Measurements from ENCODE around the gene CCDC141. TPM values are rescaled to one million over a fixed set of nuclear protein-coding genes. Genes with fewer than 3 reads are reported as not detected.

CCDC141 gene
- total RNA-seq, 1 donor, result not detected

DNA sequence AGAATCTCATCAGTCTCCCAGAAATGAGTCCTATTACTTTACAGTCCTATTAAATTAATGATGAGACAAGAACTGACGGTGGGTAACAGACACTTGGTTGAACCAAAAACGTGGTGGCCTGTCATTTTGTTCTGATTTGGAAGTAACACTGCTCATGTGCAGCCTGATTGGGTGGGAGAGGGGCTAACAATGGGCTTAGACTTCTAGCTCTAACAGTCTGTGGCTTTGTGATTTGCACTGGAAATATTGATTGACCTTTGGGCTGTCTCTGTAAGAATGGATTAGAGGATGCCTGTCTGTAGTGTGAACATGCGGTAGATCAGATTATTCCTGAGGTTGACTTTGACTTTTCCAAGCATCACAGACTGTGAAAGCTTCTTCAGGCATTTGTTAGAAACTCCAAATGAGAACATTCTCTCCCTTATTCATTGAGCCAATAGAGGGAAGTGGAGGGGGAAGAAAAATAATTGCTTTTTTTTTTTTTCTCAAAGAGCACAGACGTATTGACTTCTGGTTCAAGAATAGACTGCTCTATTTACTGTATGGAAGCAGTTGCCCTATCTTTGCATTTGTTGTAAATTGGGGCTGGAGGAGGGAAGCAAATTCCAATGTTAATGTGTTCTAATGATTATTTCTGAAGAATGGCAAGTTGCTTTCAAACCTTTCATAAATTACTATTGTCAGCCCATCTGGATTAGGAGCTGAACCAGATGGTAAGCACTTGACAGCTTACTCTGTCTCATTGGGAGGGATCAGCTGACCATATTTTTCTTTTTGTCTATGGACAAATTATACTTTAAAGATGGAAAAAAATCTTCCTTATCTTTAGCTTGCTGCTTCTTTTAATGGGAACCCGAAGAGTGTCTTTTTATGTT is 156.9 kb downstream of the CCDC141 start:
- DNase-seq (ENCODE audit: low read depth), result no peak
- no peak overlapping the region for H3K4me3 ChIP-seq (ENCODE audit: low read depth, low read length)
- TF ChIP-seq, protein P1, sequence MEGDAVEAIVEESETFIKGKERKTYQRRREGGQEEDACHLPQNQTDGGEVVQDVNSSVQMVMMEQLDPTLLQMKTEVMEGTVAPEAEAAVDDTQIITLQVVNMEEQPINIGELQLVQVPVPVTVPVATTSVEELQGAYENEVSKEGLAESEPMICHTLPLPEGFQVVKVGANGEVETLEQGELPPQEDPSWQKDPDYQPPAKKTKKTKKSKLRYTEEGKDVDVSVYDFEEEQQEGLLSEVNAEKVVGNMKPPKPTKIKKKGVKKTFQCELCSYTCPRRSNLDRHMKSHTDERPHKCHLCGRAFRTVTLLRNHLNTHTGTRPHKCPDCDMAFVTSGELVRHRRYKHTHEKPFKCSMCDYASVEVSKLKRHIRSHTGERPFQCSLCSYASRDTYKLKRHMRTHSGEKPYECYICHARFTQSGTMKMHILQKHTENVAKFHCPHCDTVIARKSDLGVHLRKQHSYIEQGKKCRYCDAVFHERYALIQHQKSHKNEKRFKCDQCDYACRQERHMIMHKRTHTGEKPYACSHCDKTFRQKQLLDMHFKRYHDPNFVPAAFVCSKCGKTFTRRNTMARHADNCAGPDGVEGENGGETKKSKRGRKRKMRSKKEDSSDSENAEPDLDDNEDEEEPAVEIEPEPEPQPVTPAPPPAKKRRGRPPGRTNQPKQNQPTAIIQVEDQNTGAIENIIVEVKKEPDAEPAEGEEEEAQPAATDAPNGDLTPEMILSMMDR (IDR thresholded peaks at IDR 0.05; ENCODE audit: insufficient read depth, low read depth, low read length), result no peak

DNA sequence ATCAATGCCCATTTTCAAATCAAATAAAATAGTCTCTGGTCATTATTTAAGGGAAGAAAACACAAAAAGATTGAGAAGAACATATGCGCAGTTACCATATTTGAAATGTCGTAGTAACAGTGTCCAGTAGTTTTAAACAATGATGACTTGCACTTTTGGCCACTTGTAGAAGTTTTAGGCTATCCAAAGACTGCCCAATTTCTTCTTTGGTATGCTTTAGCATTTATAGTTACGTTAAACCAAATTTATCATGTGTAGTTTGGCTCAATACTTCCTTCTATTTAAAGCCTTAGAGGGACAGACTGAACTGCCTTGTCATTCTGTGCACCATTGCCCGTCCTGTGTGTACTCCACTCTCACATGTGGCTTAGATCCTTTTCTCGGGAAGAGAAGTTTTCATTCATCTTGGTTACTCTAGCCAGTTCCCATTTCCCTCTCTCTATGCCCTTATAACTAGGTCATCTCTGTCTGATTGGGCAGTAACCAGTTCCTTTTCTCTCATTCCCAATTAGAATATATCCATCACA is 157.9 kb downstream of the CCDC141 start:
- DNase-seq (ENCODE audit: low read depth), result no peak

DNA sequence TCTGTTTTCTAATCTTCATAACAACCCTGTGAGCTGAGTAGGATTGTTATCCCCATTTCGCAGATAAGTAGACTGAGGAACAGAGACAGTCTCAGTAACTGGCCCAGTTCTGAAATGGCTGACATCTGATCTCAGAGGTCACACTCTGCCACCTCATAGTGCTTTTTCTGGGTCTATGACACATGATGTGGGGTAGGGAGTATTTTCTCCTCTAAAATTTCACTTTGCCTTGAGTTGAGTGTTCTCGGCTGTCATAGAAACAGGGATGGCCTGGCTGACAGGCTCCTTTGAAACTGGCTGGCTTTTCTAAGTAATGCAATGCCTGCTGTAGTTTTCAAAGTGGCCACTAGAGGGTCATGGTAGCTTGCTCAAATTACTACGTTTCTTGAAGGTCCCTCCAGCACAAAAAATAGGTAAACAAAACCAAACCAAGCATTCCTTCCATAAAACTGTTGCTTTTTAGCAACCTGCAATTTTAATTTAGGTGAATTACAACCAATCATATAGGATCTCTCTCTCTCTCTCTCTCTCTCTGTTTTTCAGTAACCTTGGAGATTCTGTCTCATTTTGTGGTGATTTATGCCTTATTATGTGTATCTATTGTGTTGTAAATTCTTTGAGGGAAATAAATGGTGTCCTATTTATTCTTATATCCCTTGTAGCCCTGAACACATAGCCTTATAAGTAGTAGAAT is 158.5 kb downstream of the CCDC141 start:
- no peak overlapping the region for H3K4me3 ChIP-seq (ENCODE audit: low read depth, low read length)
- DNase-seq (ENCODE audit: low read depth), result peak; percentile 63
- TF ChIP-seq, protein P1 (IDR thresholded peaks at IDR 0.05; ENCODE audit: insufficient read depth, low read depth, low read length), result peak; percentile 96

More for the DNA sequence above, 157.9 kb downstream of the CCDC141 start:
- TF ChIP-seq, protein P1 (IDR thresholded peaks at IDR 0.05; ENCODE audit: insufficient read depth, low read depth, low read length), result no peak
- no peak overlapping the region for H3K4me3 ChIP-seq (ENCODE audit: low read depth, low read length)

DNA sequence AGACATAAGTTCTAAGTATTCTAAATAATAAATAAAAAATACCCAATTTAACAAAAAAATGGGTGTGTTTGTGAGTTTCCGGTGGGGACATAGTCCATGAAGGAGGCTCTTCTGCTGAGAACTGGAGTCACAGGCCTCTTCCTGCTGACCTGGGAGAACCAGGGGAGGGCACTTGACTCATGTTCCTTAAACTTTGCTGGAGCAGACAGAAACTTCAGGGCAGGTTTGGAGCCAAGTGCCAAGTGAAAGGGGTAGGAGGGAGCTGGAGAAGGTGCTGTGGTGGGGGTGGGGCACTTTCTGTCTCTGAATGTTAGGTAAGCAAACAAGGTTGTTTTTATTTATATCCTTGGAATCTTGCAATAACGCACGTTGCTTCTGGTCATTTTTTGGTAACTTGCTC is 163.9 kb downstream of the CCDC141 start:
- TF ChIP-seq, protein P1 (IDR thresholded peaks at IDR 0.05; ENCODE audit: insufficient read depth, low read depth, low read length), result no peak
- no peak overlapping the region for H3K4me3 ChIP-seq (ENCODE audit: low read depth, low read length)
- DNase-seq (ENCODE audit: low read depth), result no peak

DNA sequence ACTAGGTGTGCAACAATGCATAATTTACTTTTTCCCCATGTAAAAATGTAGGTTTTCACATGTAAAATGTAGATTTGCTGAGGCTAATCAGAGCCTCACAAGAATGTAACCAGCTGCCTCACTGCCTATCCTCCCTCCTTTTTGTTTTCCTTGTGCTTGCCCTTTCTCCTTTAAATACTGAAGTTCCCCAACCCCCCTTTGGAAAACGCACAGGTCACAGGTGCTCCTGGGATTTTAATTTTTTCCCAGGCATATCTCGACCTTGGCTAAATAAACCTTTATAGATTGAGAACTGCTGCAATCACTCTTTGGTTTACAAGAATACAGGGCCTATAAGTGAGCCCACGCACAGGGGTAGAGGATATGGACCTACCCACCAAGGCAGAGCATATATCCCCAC is 165.5 kb downstream of the CCDC141 start:
- TF ChIP-seq, protein P1 (IDR thresholded peaks at IDR 0.05; ENCODE audit: insufficient read depth, low read depth, low read length), result no peak
- H3K4me3 ChIP-seq (ENCODE audit: low read depth, low read length), result no peak overlapping the region
- no peak for DNase-seq (ENCODE audit: low read depth)

DNA sequence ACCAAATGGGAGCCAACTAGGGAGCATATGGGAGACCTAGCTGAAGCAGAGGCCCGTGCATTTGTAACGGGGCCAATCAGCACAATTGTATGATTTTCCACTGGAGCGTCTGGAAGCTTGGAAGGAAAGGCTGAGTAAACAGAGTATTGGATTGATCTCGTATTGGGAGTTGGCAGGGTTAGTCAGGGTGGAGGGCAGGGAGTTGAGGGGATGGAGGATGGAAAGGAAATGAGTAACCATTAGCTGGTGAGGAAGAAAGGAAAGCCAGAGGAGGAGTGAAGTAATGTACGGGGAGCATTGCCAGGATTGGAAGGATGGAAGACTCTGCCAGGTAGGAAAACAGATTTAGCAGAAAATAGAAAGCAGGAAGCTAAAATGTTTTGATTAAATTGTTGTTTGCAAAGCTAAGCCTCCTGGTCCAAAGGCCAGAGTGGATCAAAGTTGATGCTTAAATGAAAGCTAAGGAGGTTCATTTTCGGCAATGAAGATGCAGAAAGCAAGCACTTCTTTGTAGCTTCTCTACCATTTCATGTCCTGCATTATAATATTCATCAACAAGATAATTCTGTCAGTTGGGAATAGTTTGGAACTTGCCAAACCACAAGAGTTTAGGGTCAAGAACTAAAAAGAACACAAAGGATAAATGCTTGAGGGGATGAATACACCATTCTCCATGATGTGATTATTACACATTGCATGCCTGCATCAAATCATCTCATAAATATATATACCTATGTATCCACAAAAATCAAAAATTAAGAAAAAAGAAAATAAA is 167.1 kb downstream of the CCDC141 start:
- no peak for DNase-seq (ENCODE audit: low read depth)
- TF ChIP-seq, protein P1 (IDR thresholded peaks at IDR 0.05; ENCODE audit: insufficient read depth, low read depth, low read length), result no peak
- no peak overlapping the region for H3K4me3 ChIP-seq (ENCODE audit: low read depth, low read length)
